ENCODE data around the gene C1orf226.

C1orf226 gene

GRCh38 chr1:162363823-162364222, 17.7 kb upstream of the C1orf226 start:
- DNase-seq = no peak
- in situ Hi-C loops (cut with HindIII; ENCODE audit: low pct_ligation_motif_present, low pct_unique_long_range_greater_than_20kb, low sequenced_read_pairs) = no loop called here

- no peak for DNase-seq
- in situ Hi-C loops (cut with HindIII; ENCODE audit: low pct_ligation_motif_present, low pct_unique_long_range_greater_than_20kb, low sequenced_read_pairs) = no loop called here
Observed at GRCh38 chr1:162364498-162364897, 17.0 kb upstream of the C1orf226 start.

- in situ Hi-C loops (cut with HindIII; ENCODE audit: low pct_ligation_motif_present, low pct_unique_long_range_greater_than_20kb, low sequenced_read_pairs) = no loop called here
- no peak for DNase-seq
Observed at GRCh38 chr1:162365284-162366020, 16.1 kb upstream of the C1orf226 start.

- no peak for DNase-seq
- in situ Hi-C loops (cut with HindIII; ENCODE audit: low pct_ligation_motif_present, low pct_unique_long_range_greater_than_20kb, low sequenced_read_pairs) = no loop called here
Observed at GRCh38 chr1:162366149-162366548, 15.4 kb upstream of the C1orf226 start.

- in situ Hi-C loops (cut with HindIII; ENCODE audit: low pct_ligation_motif_present, low pct_unique_long_range_greater_than_20kb, low sequenced_read_pairs) = no loop called here
- no peak for DNase-seq
Observed at GRCh38 chr1:162366671-162367070, 14.9 kb upstream of the C1orf226 start.

GRCh38 chr1:162367073-162367472, 14.5 kb upstream of the C1orf226 start:
- DNase-seq = no peak
- in situ Hi-C loops (cut with HindIII; ENCODE audit: low pct_ligation_motif_present, low pct_unique_long_range_greater_than_20kb, low sequenced_read_pairs) = no loop called here

- in situ Hi-C loops (cut with HindIII; ENCODE audit: low pct_ligation_motif_present, low pct_unique_long_range_greater_than_20kb, low sequenced_read_pairs) = no loop called here
Observed at GRCh38 chr1:162367772-162368171, 13.8 kb upstream of the C1orf226 start.

GRCh38 chr1:162368451-162368850, 13.1 kb upstream of the C1orf226 start:
- DNase-seq = no peak
- in situ Hi-C loops (cut with HindIII; ENCODE audit: low pct_ligation_motif_present, low pct_unique_long_range_greater_than_20kb, low sequenced_read_pairs) = no loop called here

More at GRCh38 chr1:162367772-162368171, 13.8 kb upstream of the C1orf226 start:
- no peak for DNase-seq

GRCh38 chr1:162369571-162369970, 12.0 kb upstream of the C1orf226 start:
- in situ Hi-C loops (cut with HindIII; ENCODE audit: low pct_ligation_motif_present, low pct_unique_long_range_greater_than_20kb, low sequenced_read_pairs) = no loop called here
- DNase-seq = no peak

GRCh38 chr1:162370161-162370560, 11.4 kb upstream of the C1orf226 start:
- in situ Hi-C loops (cut with HindIII; ENCODE audit: low pct_ligation_motif_present, low pct_unique_long_range_greater_than_20kb, low sequenced_read_pairs) = no loop called here
- DNase-seq = no peak

GRCh38 chr1:162370721-162371120, 10.8 kb upstream of the C1orf226 start:
- no peak for DNase-seq
- in situ Hi-C loops (cut with HindIII; ENCODE audit: low pct_ligation_motif_present, low pct_unique_long_range_greater_than_20kb, low sequenced_read_pairs) = no loop called here

GRCh38 chr1:162371611-162372010, 9.9 kb upstream of the C1orf226 start:
- in situ Hi-C loops (cut with HindIII; ENCODE audit: low pct_ligation_motif_present, low pct_unique_long_range_greater_than_20kb, low sequenced_read_pairs) = no loop called here
- DNase-seq = no peak

- in situ Hi-C loops (cut with HindIII; ENCODE audit: low pct_ligation_motif_present, low pct_unique_long_range_greater_than_20kb, low sequenced_read_pairs) = no loop called here
- DNase-seq = no peak
Observed at GRCh38 chr1:162372159-162373071, 9.1 kb upstream of the C1orf226 start.

GRCh38 chr1:162373072-162373427, 8.5 kb upstream of the C1orf226 start:
- in situ Hi-C loops (cut with HindIII; ENCODE audit: low pct_ligation_motif_present, low pct_unique_long_range_greater_than_20kb, low sequenced_read_pairs) = no loop called here
- DNase-seq = no peak

- in situ Hi-C loops (cut with HindIII; ENCODE audit: low pct_ligation_motif_present, low pct_unique_long_range_greater_than_20kb, low sequenced_read_pairs) = no loop called here
- DNase-seq = peak; percentile 74
Observed at GRCh38 chr1:162373541-162374260, 7.8 kb upstream of the C1orf226 start.

- in situ Hi-C loops (cut with HindIII; ENCODE audit: low pct_ligation_motif_present, low pct_unique_long_range_greater_than_20kb, low sequenced_read_pairs) = no loop called here
- no peak for DNase-seq
Observed at GRCh38 chr1:162374406-162374805, 7.1 kb upstream of the C1orf226 start.

GRCh38 chr1:162375463-162375862, 6.1 kb upstream of the C1orf226 start:
- in situ Hi-C loops (cut with HindIII; ENCODE audit: low pct_ligation_motif_present, low pct_unique_long_range_greater_than_20kb, low sequenced_read_pairs) = no loop called here

GRCh38 chr1:162376691-162377090, 4.8 kb upstream of the C1orf226 start, which contains the start of gene SPATA46:
Gene SPATA46 (minus strand): TSS chr1:162376854. CDS start chr1:162376790, 64 bp downstream.
- DNase-seq = no peak
- in situ Hi-C loops (cut with HindIII; ENCODE audit: low pct_ligation_motif_present, low pct_unique_long_range_greater_than_20kb, low sequenced_read_pairs) = no loop called here

More at GRCh38 chr1:162375463-162375862, 6.1 kb upstream of the C1orf226 start:
- DNase-seq = no peak

All from ACHN (cell line).